Measurements from ENCODE around the gene ALPG.
"Not testable (repeated sequence)": the region's sequence is repeated elsewhere in the genome, so short reads cannot be mapped to it uniquely, and the experiment has no call there.

The ALPG gene

GRCh38 chr2:232390661-232391060 lies 16.0 kb upstream of the ALPG start:
- Histone ChIP-seq H3K27me3 (ENCODE audit: insufficient read depth, low read length) (no peaks in the 10 kb centered on the region), H2BK120ac (ENCODE audit: insufficient read depth, low read length, poor library complexity) (no peak overlapping the region), H4K12ac (ENCODE audit: low read depth, low read length) (no peak overlapping the region), H3K79me2 (ENCODE audit: control insufficient read depth, insufficient read depth, low read length, poor library complexity) (peaks cover 18% of the 10 kb centered on the region), H3K23ac (ENCODE audit: low read length) (no peak overlapping the region), H3K18ac (ENCODE audit: low read length) (no peak overlapping the region), H3K9me3 (ENCODE audit: insufficient read depth, low read depth, low read length) (no peaks in the 10 kb centered on the region), H3K9ac (ENCODE audit: low read length) (no peak overlapping the region), H2BK5ac (ENCODE audit: low read depth, low read length, poor library complexity) (no peak overlapping the region), H3K4me3 (ENCODE audit: low read depth, low read length) (no peak overlapping the region), H4K8ac (ENCODE audit: low read depth, low read length) (no peak overlapping the region), H3K4me1 (ENCODE audit: control insufficient read depth in 1 of 2, insufficient read depth in 2 of 2, low read length in 2 of 2) (peaks cover 18 to 22% of the 10 kb centered on the region in 2 experiments), H4K91ac (ENCODE audit: low read depth, low read length) (no peak overlapping the region), H2AK5ac (ENCODE audit: low read length) (no peak overlapping the region), H3K4me2 (ENCODE audit: low read length) (no peak overlapping the region), H2AFZ (ENCODE audit: insufficient read depth, low read length, poor library complexity) (no peak overlapping the region), H3K27ac (ENCODE audit: low read depth, low read length) (no peak overlapping the region), H3K4ac (ENCODE audit: low read depth, low read length) (no peak overlapping the region), H3K36me3 (ENCODE audit: control insufficient read depth in 1 of 2, insufficient read depth in 2 of 2, low read length in 2 of 2) (no peaks in the 10 kb centered on the region), H3K14ac (ENCODE audit: low read length) (no peak overlapping the region), H3K79me1 (ENCODE audit: low read length) (peaks cover 36% of the 10 kb centered on the region), H2BK12ac (ENCODE audit: low read length) (no peak overlapping the region)
- DNase-seq: no peak
- WGBS (ENCODE audit: extremely low coverage, insufficient coverage, insufficient read length): no CpG with 5 or more reads among the region's 3 CpGs

GRCh38 chr2:232393556-232393955 lies 13.1 kb upstream of the ALPG start:
- H3K27ac ChIP-seq (ENCODE audit: low read depth, low read length): no peak overlapping the region
- no peak overlapping the region for H3K18ac ChIP-seq (ENCODE audit: low read length)
- H4K12ac ChIP-seq (ENCODE audit: low read depth, low read length): no peak overlapping the region
- no peak overlapping the region for H4K91ac ChIP-seq (ENCODE audit: low read depth, low read length)
- H3K79me1 ChIP-seq (ENCODE audit: low read length): peaks cover 11% of the 10 kb centered on the region
- H3K27me3 ChIP-seq (ENCODE audit: insufficient read depth, low read length): no peaks in the 10 kb centered on the region
- H3K79me2 ChIP-seq (ENCODE audit: control insufficient read depth, insufficient read depth, low read length, poor library complexity): no peaks in the 10 kb centered on the region
- WGBS (ENCODE audit: extremely low coverage, insufficient coverage, insufficient read length): no CpG with 5 or more reads among the region's 8 CpGs
- no peak overlapping the region for H3K4me2 ChIP-seq (ENCODE audit: low read length)
- H2BK5ac ChIP-seq (ENCODE audit: low read depth, low read length, poor library complexity): no peak overlapping the region
- no peak overlapping the region for H2BK12ac ChIP-seq (ENCODE audit: low read length)
- no peak overlapping the region for H3K4me3 ChIP-seq (ENCODE audit: low read depth, low read length)
- H3K23ac ChIP-seq (ENCODE audit: low read length): no peak overlapping the region
- H2AK5ac ChIP-seq (ENCODE audit: low read length): no peak overlapping the region
- no peak overlapping the region for H3K4ac ChIP-seq (ENCODE audit: low read depth, low read length)
- H2AFZ ChIP-seq (ENCODE audit: insufficient read depth, low read length, poor library complexity): no peak overlapping the region
- no peak overlapping the region for H2BK120ac ChIP-seq (ENCODE audit: insufficient read depth, low read length, poor library complexity)
- peaks cover 10 to 11% of the 10 kb centered on the region in 2 experiments for H3K4me1 ChIP-seq (ENCODE audit: control insufficient read depth in 1 of 2, insufficient read depth in 2 of 2, low read length in 2 of 2)
- DNase-seq: no peak
- no peak overlapping the region for H3K9ac ChIP-seq (ENCODE audit: low read length)
- no peak overlapping the region for H4K8ac ChIP-seq (ENCODE audit: low read depth, low read length)
- H3K14ac ChIP-seq (ENCODE audit: low read length): no peak overlapping the region
- no peaks in the 10 kb centered on the region for H3K9me3 ChIP-seq (ENCODE audit: insufficient read depth, low read depth, low read length)
- no peaks in the 10 kb centered on the region for H3K36me3 ChIP-seq (ENCODE audit: control insufficient read depth in 1 of 2, insufficient read depth in 2 of 2, low read length in 2 of 2)

GRCh38 chr2:232394431-232394830 lies 12.2 kb upstream of the ALPG start:
- not testable (repeated sequence) for H2AK5ac ChIP-seq (ENCODE audit: low read length); H2AFZ ChIP-seq (ENCODE audit: insufficient read depth, low read length, poor library complexity); H3K14ac ChIP-seq (ENCODE audit: low read length); H3K4me1 ChIP-seq (ENCODE audit: control insufficient read depth in 1 of 2, insufficient read depth in 2 of 2, low read length in 2 of 2); H3K27me3 ChIP-seq (ENCODE audit: insufficient read depth, low read length); H3K4me3 ChIP-seq (ENCODE audit: low read depth, low read length); H3K79me2 ChIP-seq (ENCODE audit: control insufficient read depth, insufficient read depth, low read length, poor library complexity); H3K79me1 ChIP-seq (ENCODE audit: low read length); H3K9ac ChIP-seq (ENCODE audit: low read length); H3K9me3 ChIP-seq (ENCODE audit: insufficient read depth, low read depth, low read length); H4K8ac ChIP-seq (ENCODE audit: low read depth, low read length); H4K12ac ChIP-seq (ENCODE audit: low read depth, low read length); H3K4ac ChIP-seq (ENCODE audit: low read depth, low read length); H2BK12ac ChIP-seq (ENCODE audit: low read length); H4K91ac ChIP-seq (ENCODE audit: low read depth, low read length); H2BK5ac ChIP-seq (ENCODE audit: low read depth, low read length, poor library complexity); H3K4me2 ChIP-seq (ENCODE audit: low read length); H3K18ac ChIP-seq (ENCODE audit: low read length); H3K23ac ChIP-seq (ENCODE audit: low read length); H2BK120ac ChIP-seq (ENCODE audit: insufficient read depth, low read length, poor library complexity); DNase-seq; H3K36me3 ChIP-seq (ENCODE audit: control insufficient read depth in 1 of 2, insufficient read depth in 2 of 2, low read length in 2 of 2); H3K27ac ChIP-seq (ENCODE audit: low read depth, low read length)
- no CpG with 5 or more reads among the region's 7 CpGs for WGBS (ENCODE audit: extremely low coverage, insufficient coverage, insufficient read length)

- Histone ChIP-seq H3K23ac (ENCODE audit: low read length) (no peak overlapping the region), H4K12ac (ENCODE audit: low read depth, low read length) (no peak overlapping the region), H3K9ac (ENCODE audit: low read length) (no peak overlapping the region), H3K4ac (ENCODE audit: low read depth, low read length) (no peak overlapping the region), H3K36me3 (ENCODE audit: control insufficient read depth in 1 of 2, insufficient read depth in 2 of 2, low read length in 2 of 2) (no peaks in the 10 kb centered on the region), H4K8ac (ENCODE audit: low read depth, low read length) (no peak overlapping the region), H2BK5ac (ENCODE audit: low read depth, low read length, poor library complexity) (no peak overlapping the region), H4K91ac (ENCODE audit: low read depth, low read length) (peak overlapping the region; percentile 2), H2AFZ (ENCODE audit: insufficient read depth, low read length, poor library complexity) (no peak overlapping the region), H3K4me1 (ENCODE audit: control insufficient read depth in 1 of 2, insufficient read depth in 2 of 2, low read length in 2 of 2) (no peaks in the 10 kb centered on the region), H3K4me2 (ENCODE audit: low read length) (no peak overlapping the region), H2BK120ac (ENCODE audit: insufficient read depth, low read length, poor library complexity) (peak overlapping the region; percentile 43), H3K14ac (ENCODE audit: low read length) (peak overlapping the region; percentile 44), H3K27ac (ENCODE audit: low read depth, low read length) (no peak overlapping the region), H2BK12ac (ENCODE audit: low read length) (no peak overlapping the region), H3K27me3 (ENCODE audit: insufficient read depth, low read length) (no peaks in the 10 kb centered on the region), H3K79me2 (ENCODE audit: control insufficient read depth, insufficient read depth, low read length, poor library complexity) (no peaks in the 10 kb centered on the region), H3K4me3 (ENCODE audit: low read depth, low read length) (no peak overlapping the region), H2AK5ac (ENCODE audit: low read length) (no peak overlapping the region), H3K18ac (ENCODE audit: low read length) (no peak overlapping the region), H3K79me1 (ENCODE audit: low read length) (peaks cover 2% of the 10 kb centered on the region), H3K9me3 (ENCODE audit: insufficient read depth, low read depth, low read length) (no peaks in the 10 kb centered on the region)
- no CpG with 5 or more reads among the region's 1 CpG for WGBS (ENCODE audit: extremely low coverage, insufficient coverage, insufficient read length)
- DNase-seq: no peak
These were observed 11.1 kb upstream of the ALPG start for GRCh38 chr2:232395586-232395985.
